NK-92 (cell line): Measurements from ENCODE around the gene LRRC14B.
"Not testable (repeated sequence)": the region's sequence is repeated elsewhere in the genome, so short reads cannot be mapped to it uniquely, and the experiment has no call there.

ENCODE experiments used
- DNase-seq: peaks from one replicate; lab custom pipeline; 2025; ENCODE audit not compliant: unreplicated experiment; lab: John Stamatoyannopoulos, UW

LRRC14B gene

DNA sequence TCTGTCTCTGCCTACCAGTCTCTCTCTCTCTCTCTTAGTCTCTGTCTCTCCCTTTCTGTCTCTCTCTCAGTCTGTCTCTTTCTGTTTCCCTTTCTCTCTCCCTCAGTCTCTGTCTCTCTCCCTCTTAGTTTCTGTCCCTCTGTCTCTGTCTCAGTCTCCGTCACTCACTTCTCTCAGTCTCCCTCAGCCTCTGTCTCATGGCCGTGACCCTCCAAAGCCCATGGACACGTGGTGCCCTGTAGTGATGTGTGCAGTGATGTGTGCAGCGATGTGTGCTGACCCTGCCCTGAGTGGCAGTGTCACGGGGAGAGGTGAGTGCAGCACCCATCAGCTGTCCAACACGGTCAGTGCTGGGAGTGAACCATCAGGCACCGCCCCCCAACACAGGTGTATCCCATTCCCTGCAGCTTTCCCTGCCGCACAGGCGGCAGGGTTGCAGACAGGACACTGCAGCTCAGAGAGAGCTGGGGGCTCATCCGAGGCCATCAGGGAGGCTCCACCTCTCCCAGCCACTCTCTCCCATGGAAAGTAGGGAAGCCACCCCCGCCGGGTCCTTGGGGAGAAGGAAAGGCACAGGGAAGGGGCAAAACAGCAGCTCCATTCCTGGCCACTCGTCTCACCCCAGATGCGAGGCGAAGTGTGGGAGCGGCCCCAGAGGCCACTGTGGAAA is 794 bp upstream of the LRRC14B start:
- DNase-seq = no peak

DNA sequence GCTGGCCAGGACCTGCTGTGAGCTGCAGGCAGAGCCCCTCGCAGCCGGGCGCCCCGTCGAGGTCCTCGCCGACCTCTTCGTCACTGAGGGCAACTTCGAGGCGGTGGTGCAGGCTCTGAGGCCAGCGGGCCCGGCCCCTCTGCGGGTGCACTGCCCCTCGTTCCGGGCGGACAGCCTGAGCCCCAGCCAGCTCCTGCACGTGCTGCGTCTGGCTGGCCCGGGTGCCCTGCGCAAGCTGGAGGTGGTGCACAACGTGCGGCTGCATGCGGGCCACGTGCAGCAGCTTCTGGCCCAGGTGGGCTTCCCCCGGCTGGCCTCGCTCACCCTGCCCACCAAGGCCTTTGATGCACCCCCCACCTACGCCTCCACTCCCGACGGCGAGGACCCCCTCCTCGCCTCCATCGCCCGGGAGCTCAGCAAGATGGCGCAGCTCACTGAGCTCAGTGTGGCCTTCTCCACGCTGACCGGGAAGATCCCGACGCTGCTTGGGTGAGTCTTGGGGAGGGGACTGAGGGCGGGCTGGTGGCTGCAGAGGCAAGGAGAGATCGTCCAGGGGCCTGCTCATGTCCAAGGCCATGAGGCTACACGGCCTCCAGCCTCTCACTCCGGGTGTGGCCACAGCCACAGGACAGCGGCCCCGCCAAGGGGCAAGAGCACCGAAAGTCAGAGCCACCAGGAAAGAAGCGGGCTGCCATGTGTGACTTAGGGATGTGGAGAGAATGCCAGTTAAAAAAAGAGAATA is 825 bp downstream of the LRRC14B start:
- no peak for DNase-seq

DNA sequence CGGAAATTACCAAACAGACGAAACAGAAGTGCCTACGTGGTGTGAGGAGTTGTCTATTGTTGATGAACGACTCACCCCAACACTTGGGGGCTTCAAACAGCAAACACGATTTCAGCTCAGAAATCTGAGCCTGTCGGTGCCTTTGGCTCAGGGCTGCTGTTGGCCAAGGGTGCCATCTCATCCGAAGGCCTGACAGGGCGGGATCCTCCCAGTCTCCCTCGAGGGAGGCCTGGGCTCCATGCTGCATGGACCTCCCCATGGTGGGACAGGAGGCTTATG is 1.3 kb downstream of the LRRC14B start:
- DNase-seq = no peak

DNA sequence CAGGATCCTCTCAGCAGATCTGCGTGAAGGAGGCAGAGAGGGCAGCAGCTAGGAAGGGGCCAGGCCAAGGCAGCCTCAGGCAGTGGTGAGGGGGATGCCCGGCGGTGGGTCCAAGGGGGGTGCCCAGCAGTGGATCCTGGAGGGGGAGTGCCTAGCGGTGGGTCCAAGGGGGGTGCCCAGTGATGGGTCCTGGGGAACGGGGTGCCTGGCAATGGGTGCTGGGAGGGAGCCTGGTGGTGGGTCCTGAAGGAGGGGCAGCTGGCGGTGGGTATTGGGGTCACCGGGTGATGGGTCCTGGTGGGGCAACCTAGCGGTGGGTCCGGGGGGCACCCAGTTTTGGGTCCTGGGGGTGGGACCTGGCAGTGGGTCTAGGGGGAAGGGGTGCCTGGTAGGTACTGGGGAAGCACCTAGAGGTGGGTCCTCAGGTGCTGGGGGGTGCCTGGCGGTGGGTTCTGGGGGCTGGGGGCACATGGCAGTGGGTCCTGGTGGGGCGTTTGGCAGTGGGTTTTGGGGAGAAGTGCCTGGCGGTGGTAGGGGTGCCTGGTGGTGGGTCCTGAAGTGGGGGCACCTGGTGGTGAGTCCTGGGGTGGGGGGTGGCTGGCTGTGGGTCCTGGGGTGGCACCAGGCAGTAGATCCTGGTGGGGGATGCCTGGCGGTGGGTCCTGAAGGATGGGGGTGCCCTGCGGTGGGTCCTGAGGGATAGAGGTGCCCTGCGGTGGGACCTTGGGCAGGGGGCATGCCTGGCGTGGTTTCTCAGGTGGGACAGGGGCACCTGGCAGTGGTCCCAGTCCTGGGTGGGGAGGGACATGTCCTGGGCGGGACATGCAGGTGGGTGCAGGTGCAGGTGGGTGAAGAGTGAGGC is 1.9 kb downstream of the LRRC14B start:
- DNase-seq = no peak

DNA sequence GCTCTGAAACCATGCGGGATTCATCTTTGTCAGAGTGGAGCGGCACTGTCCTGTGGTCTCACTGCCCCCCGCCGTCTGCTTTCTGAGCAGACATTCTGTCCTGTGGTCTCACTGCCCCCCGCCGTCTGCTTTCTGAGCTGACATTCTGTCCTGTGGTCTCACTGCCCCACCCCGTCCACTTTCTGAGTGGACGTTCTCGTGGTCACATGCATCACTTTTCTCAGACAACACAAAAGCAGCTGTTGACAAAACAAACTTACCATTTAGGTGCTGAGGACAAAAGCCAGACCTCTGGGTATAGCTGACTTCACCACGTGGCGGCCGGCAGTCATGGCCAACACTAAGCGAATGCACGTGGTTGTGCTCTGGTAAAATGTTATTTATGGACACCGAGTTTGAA is 2.8 kb downstream of the LRRC14B start:
- DNase-seq = no peak

DNA sequence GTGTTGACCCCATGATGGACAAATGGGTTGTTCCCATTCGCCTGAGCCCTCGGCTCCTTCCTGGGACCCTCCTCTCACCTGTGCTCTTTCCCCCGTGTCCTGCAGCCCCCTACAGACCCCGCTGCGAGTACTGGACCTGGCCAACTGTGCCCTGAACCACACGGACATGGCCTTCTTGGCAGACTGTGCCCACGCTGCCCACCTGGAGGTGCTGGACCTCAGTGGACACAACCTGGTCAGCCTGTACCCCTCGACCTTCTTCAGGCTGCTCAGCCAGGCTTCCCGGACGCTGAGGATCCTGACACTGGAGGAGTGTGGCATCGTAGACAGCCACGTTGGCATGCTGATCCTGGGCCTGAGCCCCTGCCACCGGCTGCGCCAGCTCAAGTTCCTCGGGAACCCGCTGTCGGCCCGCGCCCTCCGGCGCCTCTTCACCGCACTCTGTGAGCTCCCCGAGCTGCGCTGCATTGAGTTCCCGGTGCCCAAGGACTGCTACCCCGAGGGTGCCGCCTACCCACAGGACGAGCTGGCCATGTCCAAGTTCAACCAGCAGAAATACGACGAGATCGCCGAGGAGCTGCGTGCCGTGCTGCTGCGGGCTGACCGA is 3.4 kb downstream of the LRRC14B start:
- no peak for DNase-seq

DNA sequence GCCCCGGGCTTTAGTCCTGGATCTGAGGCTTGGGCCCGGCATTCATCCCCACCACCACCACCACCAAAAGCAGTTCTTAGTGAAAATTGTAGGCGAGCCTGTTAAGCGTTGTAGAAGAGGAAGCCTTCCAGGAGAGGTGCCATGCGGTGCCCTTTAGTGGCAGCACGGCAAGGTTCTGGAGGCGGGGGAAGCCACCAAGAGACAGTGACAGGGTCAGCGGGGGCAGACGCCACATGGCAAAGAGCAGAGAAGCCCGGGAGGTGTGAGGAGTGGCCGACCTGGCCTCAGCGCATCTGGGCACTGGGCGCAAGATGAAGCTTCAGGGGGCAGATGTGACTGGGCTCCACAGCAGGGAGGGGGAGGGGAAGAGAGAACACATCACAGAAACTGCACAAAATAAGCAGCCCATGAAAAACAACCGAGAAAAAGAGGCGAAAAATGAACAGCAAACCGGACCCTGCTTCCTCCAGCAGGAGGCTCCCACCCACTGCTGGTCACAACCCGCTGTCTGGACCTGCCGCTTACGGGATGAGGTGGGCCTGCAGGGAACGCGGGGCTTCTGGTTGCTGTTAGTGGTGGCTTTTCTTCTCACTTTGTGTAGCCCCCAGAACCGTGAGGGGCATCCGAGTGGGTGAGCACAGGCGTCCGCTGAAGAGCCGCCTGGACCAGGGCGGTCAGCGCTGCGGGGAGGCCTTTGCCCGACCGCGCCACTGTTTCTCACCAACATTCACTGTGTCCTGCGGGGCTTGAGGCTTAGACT is 4.3 kb downstream of the LRRC14B start:
- no peak for DNase-seq

DNA sequence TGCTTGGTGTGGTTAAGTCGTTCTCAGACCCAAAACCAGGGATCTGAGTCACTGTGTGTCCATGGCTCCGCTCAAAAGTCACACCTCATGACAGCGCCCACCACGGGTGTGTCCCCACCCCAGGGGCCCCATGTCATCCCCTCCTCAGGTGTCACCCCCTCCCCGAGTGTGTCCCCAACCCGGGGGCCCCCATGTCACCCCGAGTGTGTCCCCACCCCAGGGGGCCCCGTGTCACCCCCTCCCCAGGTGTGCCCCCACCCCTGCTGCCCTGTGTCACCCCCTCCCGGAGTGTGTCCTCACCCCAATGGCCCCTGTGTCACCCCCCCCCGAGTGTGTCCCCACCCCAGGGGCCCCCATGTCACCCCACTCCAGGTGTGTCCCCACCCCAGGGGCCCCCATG is 5.1 kb downstream of the LRRC14B start:
- no peak for DNase-seq

DNA sequence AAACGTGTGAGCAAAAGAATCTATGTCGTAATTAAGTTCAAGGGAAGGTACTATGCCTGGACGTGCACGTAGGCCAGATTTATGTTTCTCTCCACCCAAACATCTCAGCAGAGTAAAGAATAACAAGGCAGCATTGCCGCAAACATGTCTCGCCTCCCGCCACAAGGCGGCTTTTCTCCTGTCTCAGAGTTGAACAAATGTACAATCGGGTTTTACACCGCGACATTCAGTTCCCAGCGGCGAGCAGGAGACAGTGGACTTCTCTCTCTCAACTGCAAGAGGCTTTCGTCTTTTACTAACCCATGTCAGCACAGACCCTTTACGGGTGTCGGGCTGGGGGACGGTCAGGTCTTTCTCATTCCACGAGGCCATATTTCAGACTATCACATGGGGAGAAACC is 5.7 kb downstream of the LRRC14B start:
- DNase-seq = not testable (repeated sequence)

DNA sequence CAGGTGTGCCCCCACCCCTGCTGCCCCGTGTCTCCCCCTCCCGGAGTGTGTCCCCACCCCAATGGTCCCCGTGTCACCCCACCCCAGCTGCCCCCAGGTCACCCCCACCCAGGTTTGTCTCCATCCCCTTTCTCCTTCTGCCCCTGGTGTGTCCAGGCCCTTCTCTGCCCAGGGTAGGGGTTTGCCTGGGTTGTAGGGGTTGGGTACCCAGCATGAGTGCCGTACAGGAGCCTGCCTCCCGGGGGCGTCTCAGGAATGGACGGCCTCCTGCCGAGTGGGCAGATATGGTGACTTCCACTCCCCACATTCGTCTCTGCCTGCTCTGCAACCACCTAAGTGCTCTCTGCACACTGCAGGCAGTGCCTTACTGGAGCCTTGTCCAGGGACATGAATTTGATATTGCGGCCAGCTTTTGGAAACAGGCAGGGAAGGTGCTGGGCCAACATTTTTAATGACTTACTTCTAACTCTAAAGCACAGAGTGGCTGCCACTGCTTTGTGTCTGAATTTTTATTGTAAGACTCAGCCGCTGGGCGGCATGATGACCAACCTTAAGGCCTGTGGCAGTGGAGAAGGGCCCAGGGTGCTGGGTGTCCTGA is 6.7 kb downstream of the LRRC14B start:
- DNase-seq = no peak

DNA sequence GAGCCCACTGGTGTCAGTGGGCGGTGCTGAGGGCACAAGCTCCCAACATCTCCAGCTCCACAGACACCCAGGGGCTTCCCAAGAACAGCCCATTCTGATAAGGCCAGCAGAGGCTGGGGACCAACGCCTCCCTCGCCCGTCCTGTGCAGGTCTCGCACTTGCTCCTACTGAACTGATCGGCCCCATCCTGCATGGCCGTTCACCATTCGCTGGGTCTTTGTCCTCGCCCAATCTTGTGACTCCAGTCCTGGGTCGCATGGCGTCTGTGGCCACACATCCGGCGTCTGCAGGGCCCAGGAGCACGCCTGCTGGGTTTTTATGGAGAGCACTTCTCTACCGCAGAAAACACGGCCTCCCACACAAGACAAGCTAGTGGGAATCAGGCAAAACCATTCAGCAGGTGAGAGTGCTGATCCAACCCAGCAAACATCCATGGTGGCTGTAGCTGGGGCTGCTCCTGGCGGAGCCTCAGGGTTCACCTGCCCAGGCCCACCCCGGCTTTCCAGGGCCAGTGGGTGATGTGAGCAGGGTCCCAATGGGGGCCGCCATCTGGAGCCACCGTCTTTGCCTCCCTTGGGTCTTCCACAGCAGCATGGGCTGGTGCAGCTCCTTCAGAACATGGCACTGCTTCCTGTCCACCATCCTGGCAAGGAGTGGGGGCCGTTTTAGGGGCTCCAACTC is 7.4 kb downstream of the LRRC14B start:
- DNase-seq = no peak

DNA sequence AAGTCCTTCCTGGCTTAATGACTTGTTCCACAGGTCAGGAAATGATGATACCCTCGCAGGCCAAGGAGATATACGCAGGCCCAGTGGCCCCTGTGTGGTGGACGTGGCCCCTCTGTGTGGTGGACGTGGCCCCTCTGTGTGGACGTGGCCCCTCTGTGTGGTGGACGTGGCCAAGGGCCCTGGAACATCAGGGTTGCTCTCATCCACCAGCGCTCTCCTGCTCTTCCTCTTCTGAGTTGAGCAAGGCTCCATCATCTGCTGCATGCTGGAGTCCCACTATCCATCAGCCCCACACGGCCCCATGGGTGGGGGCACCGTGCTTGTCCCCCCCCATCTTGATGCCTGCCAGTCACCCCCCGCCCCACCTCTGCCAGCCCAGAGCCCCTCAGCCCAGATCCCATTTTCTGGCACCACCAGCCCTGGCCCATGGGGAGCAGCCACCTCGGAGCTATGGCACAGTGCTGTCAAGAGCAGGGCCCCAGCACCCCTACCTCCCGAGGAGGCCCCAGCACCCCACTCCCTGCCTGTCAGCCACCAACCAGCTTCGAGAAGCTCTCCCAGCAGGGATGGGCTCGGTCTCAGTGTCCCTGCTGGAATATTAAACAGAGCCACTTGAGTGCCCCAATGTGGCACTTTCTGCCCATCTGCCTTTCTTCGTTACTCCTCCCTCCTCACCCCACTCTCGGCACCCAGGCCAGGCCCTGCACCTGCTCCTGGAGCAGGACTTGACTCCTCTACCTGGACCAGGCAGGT is 8.1 kb downstream of the LRRC14B start:
- DNase-seq = no peak

DNA sequence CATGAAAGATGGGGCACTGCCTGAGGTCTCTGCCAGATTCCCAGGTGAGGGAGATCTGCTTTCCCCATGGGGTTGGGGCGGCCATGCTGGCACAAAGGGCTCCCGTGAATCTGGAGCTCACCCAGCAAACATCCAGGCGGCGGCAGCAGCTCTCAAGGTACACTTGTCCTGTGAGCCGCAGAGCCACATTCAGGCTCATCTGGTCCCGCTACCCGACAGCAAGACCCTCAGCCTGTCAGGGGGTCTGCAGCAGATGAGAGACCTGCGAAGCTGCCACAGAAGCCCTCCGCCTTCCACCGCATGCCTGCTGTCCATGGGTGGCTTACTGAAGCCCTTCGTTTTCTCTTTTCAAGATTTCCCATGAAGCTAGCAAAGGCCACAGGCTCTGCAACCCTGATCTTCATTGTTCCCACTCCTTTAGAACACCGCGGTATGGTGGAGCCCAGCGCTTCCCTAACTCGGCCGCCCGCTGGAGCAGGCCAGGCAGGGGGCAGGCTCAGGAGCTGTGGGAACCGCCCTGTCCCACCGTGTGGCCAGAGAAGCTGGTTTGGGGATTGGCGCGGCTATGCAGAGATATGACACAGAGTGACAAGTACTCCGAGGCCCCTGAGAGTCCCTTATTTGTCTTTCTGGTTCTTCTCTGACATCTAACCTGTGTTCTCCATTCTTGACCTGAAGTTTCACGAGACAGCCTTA is 8.8 kb downstream of the LRRC14B start:
- no peak for DNase-seq

DNA sequence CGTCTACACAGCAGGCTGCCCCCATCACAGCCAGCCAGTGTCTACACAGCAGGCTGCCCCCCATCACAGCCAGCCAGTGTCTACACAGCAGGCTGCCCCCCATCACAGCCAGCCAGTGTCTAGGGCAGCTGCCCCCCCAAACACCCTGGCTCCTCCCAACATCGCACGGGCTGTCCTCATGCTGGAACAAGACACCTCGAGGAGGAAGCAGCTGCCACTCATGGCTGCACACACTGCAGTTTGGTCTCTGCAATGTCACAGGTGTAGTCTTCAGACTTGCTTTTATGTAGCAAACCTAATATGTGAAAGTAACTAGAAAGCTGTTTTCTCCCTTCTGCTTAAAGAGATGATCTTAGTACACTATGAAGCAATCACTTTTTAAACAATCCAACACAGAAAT is 9.7 kb downstream of the LRRC14B start:
- DNase-seq = no peak

DNA sequence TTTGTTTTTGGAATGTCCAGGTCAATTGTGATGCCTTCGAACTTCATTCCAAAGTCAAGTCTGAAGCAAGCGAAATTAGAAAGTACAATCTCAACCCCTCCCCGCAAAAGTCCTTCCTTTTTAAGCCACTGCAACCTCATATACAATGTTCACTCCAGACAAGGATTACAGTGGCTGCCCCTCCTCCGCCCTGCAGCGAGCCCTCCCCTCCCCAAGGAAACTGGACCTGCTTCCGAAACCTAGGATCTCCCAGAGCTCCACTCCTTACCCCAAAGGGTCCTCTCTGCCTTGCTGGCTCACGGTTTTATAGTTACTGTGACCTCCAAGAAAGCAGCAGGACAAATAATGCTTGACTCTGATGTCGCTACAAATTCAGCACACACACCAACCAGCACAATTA is 10.4 kb downstream of the LRRC14B start:
- DNase-seq = no peak

DNA sequence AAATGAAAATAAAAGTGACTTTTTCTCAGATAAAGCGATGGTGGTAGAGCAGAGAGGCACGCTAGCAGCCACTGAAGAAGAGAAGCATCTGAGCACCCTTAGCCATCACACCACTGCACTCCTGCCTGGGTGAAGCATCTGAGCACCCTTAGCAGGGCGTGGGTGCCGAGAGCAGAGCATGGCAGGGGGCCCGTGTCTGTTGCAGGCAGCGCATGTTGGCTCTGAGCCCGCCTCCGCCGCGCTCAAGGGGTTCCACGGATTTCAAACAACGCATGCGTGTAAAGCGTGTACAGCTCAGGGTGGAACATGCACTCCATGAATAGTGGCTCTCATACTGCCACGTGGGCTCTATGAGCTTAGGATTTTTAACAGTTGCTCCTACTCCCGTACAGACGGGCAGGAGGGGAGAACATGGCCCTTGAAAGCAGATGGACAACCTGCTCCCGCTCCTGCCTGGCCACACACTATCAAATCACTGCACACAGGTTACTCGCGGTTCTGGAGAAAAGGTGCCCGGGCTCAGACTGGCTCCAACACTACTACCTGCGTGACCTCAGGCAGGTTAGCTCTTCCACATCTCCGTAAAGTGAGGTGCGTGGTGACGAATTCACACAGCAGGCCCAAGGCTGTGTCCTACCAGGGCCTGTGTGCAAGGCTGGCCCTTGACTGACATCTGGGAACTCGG is 12.1 kb downstream of the LRRC14B start:
- no peak for DNase-seq

DNA sequence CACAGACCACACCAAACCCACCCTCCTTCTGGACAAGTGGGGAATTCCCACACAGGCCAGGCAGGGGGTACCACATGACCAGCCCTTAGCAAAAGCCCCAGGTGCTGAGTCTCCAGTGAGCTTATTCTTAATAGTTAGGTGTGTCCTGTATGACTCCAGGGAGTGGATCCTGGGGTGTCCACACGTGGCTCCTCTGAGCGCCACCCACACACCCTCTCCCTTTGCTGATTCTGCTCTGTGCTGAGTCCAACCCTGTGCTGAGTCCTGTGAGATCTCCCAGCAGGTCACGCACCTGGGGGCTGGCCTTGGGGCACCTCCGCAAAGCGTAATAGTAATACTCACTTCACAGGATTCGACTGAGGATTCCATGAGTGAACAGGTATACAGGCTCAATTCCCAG is 12.7 kb downstream of the LRRC14B start:
- no peak for DNase-seq

DNA sequence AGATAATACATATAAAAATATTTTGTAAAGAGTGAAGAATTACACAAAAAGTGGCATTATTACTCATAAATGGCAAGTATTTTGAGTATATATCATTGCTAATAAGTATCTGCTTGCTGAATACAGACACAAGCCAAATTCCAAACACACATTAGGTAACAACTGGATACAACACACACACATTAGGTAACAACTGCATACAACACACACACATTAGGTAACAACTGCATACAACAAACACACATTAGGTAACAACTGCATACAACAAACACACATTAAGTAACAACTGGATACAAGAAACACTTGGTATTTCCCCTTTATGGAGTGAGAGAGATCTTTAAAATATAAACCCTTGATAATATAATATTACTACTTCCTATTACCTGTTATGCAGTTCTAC is 13.2 kb downstream of the LRRC14B start:
- DNase-seq = no peak
